Ascending aorta (tissue), 2 donors: ENCODE data around the gene ISYNA1. TPM values are rescaled to one million over a fixed set of nuclear protein-coding genes. Genes with fewer than 3 reads are reported as not detected.
A peak's percentile ranks its signal among the peaks of the same experiment; 100 is the strongest.

Experiments
- DNase-seq, 2 donors: peaks; one replicate each; pipeline ENCODE4 v3.0.0-alpha.2; 2019; ENCODE audit warnings: low spot score in 2 of 2
- H3K27ac ChIP-seq, 2 donors: fragments of 200-600 bp; sonication (generic); one replicate each; pipeline ENCODE4 v1.5.1; 2016 to 2017; ENCODE audit warnings: mild to moderate bottlenecking in 1 of 2
- H3K27me3 ChIP-seq: fragments of 200-600 bp; sonication (generic); one replicate; pipeline ENCODE4 v1.5.1; 2017
- H3K36me3 ChIP-seq, 2 donors: fragments of 200-600 bp; sonication (generic); one replicate each; pipeline ENCODE4 v1.5.1; 2016
- H3K4me1 ChIP-seq, 2 donors: fragments of 200-600 bp; sonication (generic); one replicate each; pipeline ENCODE4 v1.5.1; 2016 to 2017; ENCODE audit warnings: mild to moderate bottlenecking in 1 of 2
- H3K4me3 ChIP-seq, 2 donors: fragments of 200-600 bp; sonication (generic); one replicate each; pipeline ENCODE4 v1.5.1; 2016 to 2017; ENCODE audit warnings: mild to moderate bottlenecking in 1 of 2
- H3K9me3 ChIP-seq, 2 donors: fragments of 200-600 bp; sonication (generic); one replicate each; pipeline ENCODE4 v1.5.1; 2016
- CTCF ChIP-seq, 3 experiments: fragments of 200-600 bp in 2 of 3; fragments of 450-650 bp in 1 of 3; sonication (generic) in 2 of 3; IDR thresholded peaks; one replicate each; pipeline ENCODE4 v1.5.1; 2016 to 2019; ENCODE audit warnings: antibody characterized with exemption in 3 of 3, mild to moderate bottlenecking in 1 of 3, moderate library complexity in 1 of 3
- intact Hi-C: fragments of 100-400 bp; cut with DNase I; formaldehyde crosslinking; loops from one replicate; pipeline ENCODE4 v1.15.1; 2023
- total RNA-seq: library from RNA; depleted of rRNA; stranded (reverse); fragments of >200 nt; gene quantifications from one replicate; pipeline ENCODE4 v1.1.0, GENCODE V29; 2016

ISYNA1 gene
- total RNA-seq, 1 donor from 2014 or later = 93.1 TPM

GRCh38 chr19:18457483-18458331 lies 19.8 kb upstream of the ISYNA1 start:
- no peak for TF ChIP-seq CTCF (IDR thresholded peaks at IDR 0.05)
- DNase-seq = no peak
- intact Hi-C loops = loop anchor here (5.0 to 10.0 kb wide), 2 partner anchors 207 to 390 kb away; no protein-coding TSS in a partner anchor

GRCh38 chr19:18456974-18457373 lies 19.0 kb upstream of the ISYNA1 start:
- no peak for TF ChIP-seq CTCF (IDR thresholded peaks at IDR 0.05)
- H3K27ac ChIP-seq = peak overlapping the region; percentile 81 to 85
- H3K4me1 ChIP-seq = peaks cover 12 to 38% of the 10 kb centered on the region in 2 donors
- H3K27me3 ChIP-seq = no peaks in the 10 kb centered on the region
- intact Hi-C loops = loop anchor here (5.0 to 10.0 kb wide), 2 partner anchors 208 to 390 kb away; no protein-coding TSS in a partner anchor
- H3K4me3 ChIP-seq = no peak overlapping the region
- H3K9me3 ChIP-seq = no peaks in the 10 kb centered on the region
- peaks cover 21 to 63% of the 10 kb centered on the region in 2 donors for H3K36me3 ChIP-seq
- DNase-seq = peak in 1 of 2 donors; percentile 87

More at GRCh38 chr19:18457483-18458331, 19.8 kb upstream of the ISYNA1 start:
- H3K27ac ChIP-seq = peak overlapping the region; percentile 81 to 85
- H3K4me1 ChIP-seq = peaks cover 12 to 42% of the 10 kb centered on the region in 2 donors
- no peaks in the 10 kb centered on the region for H3K27me3 ChIP-seq
- no peaks in the 10 kb centered on the region for H3K9me3 ChIP-seq
- H3K4me3 ChIP-seq = no peak overlapping the region
- peaks cover 21 to 59% of the 10 kb centered on the region in 2 donors for H3K36me3 ChIP-seq

GRCh38 chr19:18456279-18456678 lies 18.3 kb upstream of the ISYNA1 start:
- intact Hi-C loops = loop anchor here (5.0 to 10.0 kb wide), 2 partner anchors 209 to 391 kb away; no protein-coding TSS in a partner anchor

GRCh38 chr19:18453269-18454024 lies 15.5 kb upstream of the ISYNA1 start:
- TF ChIP-seq CTCF (IDR thresholded peaks at IDR 0.05) = no peak
- H3K27me3 ChIP-seq = no peaks in the 10 kb centered on the region
- DNase-seq = no peak
- H3K4me3 ChIP-seq = no peak overlapping the region
- peaks cover 40 to 71% of the 10 kb centered on the region in 2 donors for H3K36me3 ChIP-seq
- no peak overlapping the region for H3K27ac ChIP-seq
- peaks cover 3 to 20% of the 10 kb centered on the region in 2 donors for H3K4me1 ChIP-seq
- intact Hi-C loops = loop anchor here (5.0 to 10.0 kb wide), 2 partner anchors 119 to 211 kb away; partner anchors contain the start of gene UBA52
- H3K9me3 ChIP-seq = no peaks in the 10 kb centered on the region

More at GRCh38 chr19:18456279-18456678, 18.3 kb upstream of the ISYNA1 start:
- Histone ChIP-seq H3K4me3 (no peak overlapping the region), H3K27me3 (no peaks in the 10 kb centered on the region), H3K27ac (peak overlapping the region; percentile 81 to 85), H3K9me3 (no peaks in the 10 kb centered on the region), H3K36me3 (peaks cover 21 to 63% of the 10 kb centered on the region in 2 donors), H3K4me1 (peaks cover 12 to 32% of the 10 kb centered on the region in 2 donors)
- no peak for DNase-seq
- no peak for TF ChIP-seq CTCF (IDR thresholded peaks at IDR 0.05)

GRCh38 chr19:18452386-18452785 lies 14.5 kb upstream of the ISYNA1 start:
- Histone ChIP-seq H3K27me3 (no peaks in the 10 kb centered on the region), H3K4me1 (peaks cover 3 to 18% of the 10 kb centered on the region in 2 donors), H3K27ac (no peak overlapping the region), H3K4me3 (no peak overlapping the region), H3K9me3 (no peaks in the 10 kb centered on the region), H3K36me3 (peaks cover 40 to 69% of the 10 kb centered on the region in 2 donors)
- no peak for TF ChIP-seq CTCF (IDR thresholded peaks at IDR 0.05)
- no peak for DNase-seq
- intact Hi-C loops = loop anchor here (5.0 to 10.0 kb wide), 2 partner anchors 120 to 212 kb away; partner anchors contain the start of gene UBA52
